GM06990 (cell line): ENCODE measurements around the gene ZNF3.

ENCODE experiments used
- DNase-seq: peaks from one replicate; pipeline ENCODE4 v3.0.0-alpha.2; 2011; ENCODE audit not compliant: insufficient read length; ENCODE audit errors: extremely low read depth
- H3K27me3 ChIP-seq: replicated peaks from 2 replicates; pipeline ENCODE4 v1.6.0; 2011; ENCODE audit warnings: low read length; ENCODE audit not compliant: control insufficient read depth, insufficient read depth
- H3K36me3 ChIP-seq: 2 replicates; pipeline ENCODE4 v1.5.1; 2011; ENCODE audit warnings: low read length; ENCODE audit not compliant: control insufficient read depth, insufficient read depth
- H3K4me3 ChIP-seq: replicated peaks from 2 replicates; pipeline ENCODE4 v1.5.1; 2011; ENCODE audit warnings: low read depth, mild to moderate bottlenecking, control low read depth, low read length
- TF ChIP-seq, protein P1 (sequence below): IDR thresholded peaks from 2 replicates; pipeline ENCODE4 v1.5.1; 2011; ENCODE audit warnings: low read length, control low read depth, mild to moderate bottlenecking, inconsistent platforms; ENCODE audit not compliant: insufficient read depth, poor library complexity, severe bottlenecking

ZNF3 gene

GRCh38 chr7:100071018-100071723 lies 10.4 kb downstream of the ZNF3 start:
- DNase-seq, result no peak
- TF ChIP-seq, protein P1, sequence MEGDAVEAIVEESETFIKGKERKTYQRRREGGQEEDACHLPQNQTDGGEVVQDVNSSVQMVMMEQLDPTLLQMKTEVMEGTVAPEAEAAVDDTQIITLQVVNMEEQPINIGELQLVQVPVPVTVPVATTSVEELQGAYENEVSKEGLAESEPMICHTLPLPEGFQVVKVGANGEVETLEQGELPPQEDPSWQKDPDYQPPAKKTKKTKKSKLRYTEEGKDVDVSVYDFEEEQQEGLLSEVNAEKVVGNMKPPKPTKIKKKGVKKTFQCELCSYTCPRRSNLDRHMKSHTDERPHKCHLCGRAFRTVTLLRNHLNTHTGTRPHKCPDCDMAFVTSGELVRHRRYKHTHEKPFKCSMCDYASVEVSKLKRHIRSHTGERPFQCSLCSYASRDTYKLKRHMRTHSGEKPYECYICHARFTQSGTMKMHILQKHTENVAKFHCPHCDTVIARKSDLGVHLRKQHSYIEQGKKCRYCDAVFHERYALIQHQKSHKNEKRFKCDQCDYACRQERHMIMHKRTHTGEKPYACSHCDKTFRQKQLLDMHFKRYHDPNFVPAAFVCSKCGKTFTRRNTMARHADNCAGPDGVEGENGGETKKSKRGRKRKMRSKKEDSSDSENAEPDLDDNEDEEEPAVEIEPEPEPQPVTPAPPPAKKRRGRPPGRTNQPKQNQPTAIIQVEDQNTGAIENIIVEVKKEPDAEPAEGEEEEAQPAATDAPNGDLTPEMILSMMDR, result no peak
- no peaks in the 10 kb centered on the region for H3K27me3 ChIP-seq
- H3K4me3 ChIP-seq, result no peak overlapping the region
- H3K36me3 ChIP-seq, result peaks cover 52% of the 10 kb centered on the region

DNA sequence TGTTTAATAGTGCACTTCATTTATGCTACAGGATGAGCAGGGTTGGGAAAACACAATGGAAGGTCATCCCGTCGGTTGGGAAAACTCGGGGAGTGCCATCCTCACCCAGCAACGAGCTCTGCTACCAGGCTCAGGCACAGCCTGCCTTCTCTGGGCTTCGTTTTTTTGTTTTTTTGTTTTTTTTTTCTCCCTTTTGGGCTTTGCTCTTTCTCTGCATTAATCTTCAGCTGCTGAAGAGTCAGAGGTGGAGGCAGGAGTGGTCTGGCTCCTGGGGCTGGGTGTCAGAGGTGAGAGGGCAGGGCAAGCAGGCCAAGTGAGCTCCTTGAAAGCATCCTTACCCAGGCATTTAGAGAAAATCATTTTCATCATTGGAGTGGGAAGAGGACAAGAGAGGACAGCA lies 11.5 kb downstream of the ZNF3 start:
- H3K36me3 ChIP-seq, result peaks cover 45% of the 10 kb centered on the region
- TF ChIP-seq, protein P1, result no peak
- H3K4me3 ChIP-seq, result no peak overlapping the region
- no peaks in the 10 kb centered on the region for H3K27me3 ChIP-seq
- no peak for DNase-seq

DNA sequence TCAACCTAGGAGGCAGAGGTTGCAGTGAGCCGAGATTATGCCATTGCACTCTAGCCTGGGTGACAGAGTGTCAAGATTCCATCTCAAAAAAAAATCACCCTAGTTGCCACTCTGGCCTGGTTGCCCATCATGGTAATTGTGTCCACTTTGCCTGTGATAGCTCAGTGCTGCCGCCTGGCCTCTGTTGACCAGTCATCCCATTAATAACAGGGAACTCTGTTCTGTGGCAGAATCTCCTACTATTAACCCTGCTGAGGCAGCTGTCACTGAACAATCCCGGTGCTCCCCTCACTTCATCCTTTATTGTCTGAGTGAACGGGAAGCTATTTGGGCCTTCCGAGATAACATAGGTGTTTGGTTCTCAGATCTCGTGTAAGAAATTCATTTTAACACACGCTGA lies 14.6 kb downstream of the ZNF3 start:
- no peak for DNase-seq
- H3K36me3 ChIP-seq, result peaks cover 28% of the 10 kb centered on the region
- no peak overlapping the region for H3K4me3 ChIP-seq
- H3K27me3 ChIP-seq, result no peaks in the 10 kb centered on the region
- TF ChIP-seq, protein P1, result no peak

- Histone ChIP-seq H3K36me3 (peaks cover 18% of the 10 kb centered on the region), H3K27me3 (no peaks in the 10 kb centered on the region), H3K4me3 (no peak overlapping the region)
- TF ChIP-seq, protein P1, result no peak
- no peak for DNase-seq
These were observed 15.9 kb downstream of the ZNF3 start for GRCh38 chr7:100065452-100066186.

GRCh38 chr7:100064162-100064561 lies 17.4 kb downstream of the ZNF3 start:
- Histone ChIP-seq H3K36me3 (peaks cover 10% of the 10 kb centered on the region), H3K4me3 (no peak overlapping the region), H3K27me3 (no peaks in the 10 kb centered on the region)
- TF ChIP-seq, protein P1, result no peak
- DNase-seq, result no peak

DNA sequence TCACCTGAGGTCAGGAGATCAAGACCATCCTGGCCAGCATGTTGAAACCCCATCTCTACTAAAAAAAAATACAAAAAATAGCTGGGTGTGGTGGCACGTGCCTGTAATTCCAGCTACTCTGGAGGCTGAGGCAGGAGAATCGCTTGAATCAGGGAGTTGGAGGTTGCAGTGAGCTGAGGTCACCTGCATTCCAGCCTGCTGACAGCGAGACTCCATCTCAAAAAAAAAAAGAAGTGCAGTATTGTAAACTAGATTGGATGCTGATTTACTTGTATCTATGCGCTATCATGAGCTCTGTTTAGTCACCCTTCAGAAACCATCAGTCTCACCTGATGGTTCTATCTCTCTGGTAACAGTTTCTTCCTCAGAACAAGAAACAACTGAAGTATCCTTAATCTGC lies 18.1 kb downstream of the ZNF3 start:
- DNase-seq, result no peak
- Histone ChIP-seq H3K27me3 (no peaks in the 10 kb centered on the region), H3K36me3 (peaks cover 8% of the 10 kb centered on the region), H3K4me3 (no peak overlapping the region)
- TF ChIP-seq, protein P1, result no peak
